Epithelial cell of proximal tubule (primary cell): ENCODE data around the gene POU2F2. TPM values are rescaled to one million over a fixed set of nuclear protein-coding genes. Genes with fewer than 3 reads are reported as not detected.

Experiments used
- DNase-seq: peaks from one replicate; pipeline ENCODE4 v3.0.0-alpha.2; 2011; ENCODE audit warnings: low read depth
- H3K4me3 ChIP-seq: 2 replicates; pipeline ENCODE4 v1.5.1; 2011; ENCODE audit warnings: low read depth, mild to moderate bottlenecking, low read length
- total RNA-seq: library from RNA; depleted of rRNA; stranded (reverse); fragments of >200 nt; gene quantifications from 2 replicates; pipeline ENCODE4 v1.2.3, GENCODE V29; 2015
- TF ChIP-seq, protein P1 (sequence below): conservative IDR thresholded peaks from 2 replicates; pipeline ENCODE4 v1.5.1; 2012; ENCODE audit warnings: low read depth, mild to moderate bottlenecking, low read length

The POU2F2 gene
- total RNA-seq, 1 donor from 2014 or later = 0.46 TPM

DNA sequence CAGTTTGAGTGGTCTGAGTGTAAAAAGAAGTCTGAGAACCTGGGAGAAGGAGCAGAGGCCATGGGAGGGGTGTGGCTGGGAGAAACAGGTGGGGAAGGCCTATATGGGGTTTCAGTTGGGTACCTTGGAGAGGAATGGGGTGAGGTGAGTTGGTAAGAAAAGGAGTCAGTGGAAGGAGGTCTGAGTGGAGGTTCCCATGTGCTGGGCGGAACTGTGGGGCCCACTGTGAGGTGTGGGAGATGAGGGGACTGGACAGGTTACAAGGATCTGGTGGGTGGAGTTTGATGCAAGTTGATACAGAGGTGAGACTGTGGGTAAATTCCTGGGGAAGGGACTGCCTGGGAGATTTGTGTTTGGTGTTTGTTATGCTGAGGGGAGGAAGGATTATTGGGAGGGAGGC is 54.2 kb downstream of the POU2F2 start:
- DNase-seq = no peak
- TF ChIP-seq, protein P1, sequence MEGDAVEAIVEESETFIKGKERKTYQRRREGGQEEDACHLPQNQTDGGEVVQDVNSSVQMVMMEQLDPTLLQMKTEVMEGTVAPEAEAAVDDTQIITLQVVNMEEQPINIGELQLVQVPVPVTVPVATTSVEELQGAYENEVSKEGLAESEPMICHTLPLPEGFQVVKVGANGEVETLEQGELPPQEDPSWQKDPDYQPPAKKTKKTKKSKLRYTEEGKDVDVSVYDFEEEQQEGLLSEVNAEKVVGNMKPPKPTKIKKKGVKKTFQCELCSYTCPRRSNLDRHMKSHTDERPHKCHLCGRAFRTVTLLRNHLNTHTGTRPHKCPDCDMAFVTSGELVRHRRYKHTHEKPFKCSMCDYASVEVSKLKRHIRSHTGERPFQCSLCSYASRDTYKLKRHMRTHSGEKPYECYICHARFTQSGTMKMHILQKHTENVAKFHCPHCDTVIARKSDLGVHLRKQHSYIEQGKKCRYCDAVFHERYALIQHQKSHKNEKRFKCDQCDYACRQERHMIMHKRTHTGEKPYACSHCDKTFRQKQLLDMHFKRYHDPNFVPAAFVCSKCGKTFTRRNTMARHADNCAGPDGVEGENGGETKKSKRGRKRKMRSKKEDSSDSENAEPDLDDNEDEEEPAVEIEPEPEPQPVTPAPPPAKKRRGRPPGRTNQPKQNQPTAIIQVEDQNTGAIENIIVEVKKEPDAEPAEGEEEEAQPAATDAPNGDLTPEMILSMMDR = no peak
- no peak overlapping the region for H3K4me3 ChIP-seq

DNA sequence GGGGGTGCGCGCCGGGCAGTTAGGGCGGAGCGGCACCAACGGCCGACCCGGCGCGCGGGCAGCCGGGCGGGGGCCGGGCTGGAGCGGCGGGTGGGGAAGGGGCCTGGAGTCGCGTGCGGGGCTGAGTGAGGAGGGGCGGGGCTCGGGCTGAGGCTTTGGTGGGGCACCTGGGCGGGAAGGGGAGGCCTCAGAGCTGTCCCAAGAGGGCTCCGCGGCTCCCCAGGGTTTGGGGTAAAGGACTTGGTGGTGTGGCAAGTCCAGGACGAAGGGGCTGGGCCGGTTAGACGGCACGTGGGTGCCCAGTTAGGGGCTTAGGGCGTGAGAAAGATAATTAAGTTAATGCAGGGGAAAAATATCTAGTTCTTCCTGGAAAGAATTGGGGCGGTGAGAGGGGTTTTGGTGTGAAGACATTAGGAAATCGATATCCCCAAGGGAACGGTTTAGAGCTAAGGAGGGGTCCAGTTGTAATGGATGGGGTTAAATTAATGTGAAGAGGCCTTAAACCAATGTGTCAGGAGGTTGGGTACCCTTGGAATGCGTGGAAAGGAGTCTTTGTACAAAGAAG is 55.8 kb downstream of the POU2F2 start:
- DNase-seq = no peak

DNA sequence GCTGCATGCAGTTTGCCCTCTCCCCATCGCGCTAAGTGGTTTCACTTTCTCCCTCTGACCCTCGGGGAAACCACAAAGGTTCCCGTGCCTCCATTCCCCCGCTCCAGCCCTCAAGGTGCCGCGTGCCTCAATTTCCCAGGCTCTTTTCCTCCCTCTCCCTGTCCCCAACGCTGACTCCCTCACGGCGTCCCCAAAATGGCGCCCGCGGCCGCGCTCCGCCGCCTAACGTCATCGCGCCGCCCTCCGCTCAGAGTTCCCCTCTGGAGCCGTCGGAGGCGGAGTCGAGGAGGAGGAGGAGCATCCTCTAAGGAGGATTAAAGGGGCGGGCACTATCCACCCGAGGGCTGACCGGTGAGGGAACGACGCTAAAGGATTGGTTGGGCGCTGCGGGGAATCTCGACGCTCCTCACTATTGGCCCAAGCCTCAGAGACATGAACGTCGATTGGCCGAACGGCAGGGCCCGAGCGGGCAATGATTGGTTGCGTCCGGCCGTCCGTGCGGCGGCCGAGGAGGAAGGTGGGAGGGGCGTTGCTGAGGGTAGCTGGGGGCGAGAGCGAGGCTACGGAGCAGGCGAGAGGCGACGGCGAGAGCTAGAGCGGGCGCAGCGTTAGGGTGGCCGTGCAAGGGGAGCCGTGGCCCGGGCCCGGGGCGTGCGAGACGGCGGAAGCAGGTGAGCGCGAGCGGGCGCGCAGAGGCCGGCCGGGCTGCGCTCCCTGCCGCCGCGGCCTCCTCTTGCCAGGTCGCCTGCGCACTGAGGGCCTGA is 56.4 kb downstream of the POU2F2 start, which contains the start of gene ZNF574:
Gene ZNF574, plus strand, starts transcription at position 551 of the 764 bp plus-strand sequence. CDS start 2,441 bp downstream, outside the sequence.
- TF ChIP-seq, protein P1 = no peak
- DNase-seq = peak; percentile 88
- H3K4me3 ChIP-seq = peak within 1 kb of the TSS; percentile 85

More for the DNA sequence above, 55.8 kb downstream of the POU2F2 start:
- peak overlapping the region; percentile 81 for H3K4me3 ChIP-seq
- TF ChIP-seq, protein P1 = no peak

DNA sequence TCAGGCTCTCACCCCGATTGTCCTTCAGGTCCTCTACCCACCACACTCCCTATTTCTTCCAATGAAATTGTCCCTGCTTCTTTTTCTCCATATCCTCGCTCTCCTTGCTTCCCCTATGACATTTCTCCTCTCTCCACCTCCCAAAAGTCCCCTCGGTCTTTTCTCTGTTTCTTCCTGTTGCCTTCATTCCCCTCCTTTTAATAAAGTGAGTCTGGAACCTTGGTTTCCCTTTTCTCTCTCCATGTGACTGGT is 57.0 kb downstream of the POU2F2 start:
- peak overlapping the region; percentile 85 for H3K4me3 ChIP-seq
- peak; percentile 19 for DNase-seq
- TF ChIP-seq, protein P1 = no peak

DNA sequence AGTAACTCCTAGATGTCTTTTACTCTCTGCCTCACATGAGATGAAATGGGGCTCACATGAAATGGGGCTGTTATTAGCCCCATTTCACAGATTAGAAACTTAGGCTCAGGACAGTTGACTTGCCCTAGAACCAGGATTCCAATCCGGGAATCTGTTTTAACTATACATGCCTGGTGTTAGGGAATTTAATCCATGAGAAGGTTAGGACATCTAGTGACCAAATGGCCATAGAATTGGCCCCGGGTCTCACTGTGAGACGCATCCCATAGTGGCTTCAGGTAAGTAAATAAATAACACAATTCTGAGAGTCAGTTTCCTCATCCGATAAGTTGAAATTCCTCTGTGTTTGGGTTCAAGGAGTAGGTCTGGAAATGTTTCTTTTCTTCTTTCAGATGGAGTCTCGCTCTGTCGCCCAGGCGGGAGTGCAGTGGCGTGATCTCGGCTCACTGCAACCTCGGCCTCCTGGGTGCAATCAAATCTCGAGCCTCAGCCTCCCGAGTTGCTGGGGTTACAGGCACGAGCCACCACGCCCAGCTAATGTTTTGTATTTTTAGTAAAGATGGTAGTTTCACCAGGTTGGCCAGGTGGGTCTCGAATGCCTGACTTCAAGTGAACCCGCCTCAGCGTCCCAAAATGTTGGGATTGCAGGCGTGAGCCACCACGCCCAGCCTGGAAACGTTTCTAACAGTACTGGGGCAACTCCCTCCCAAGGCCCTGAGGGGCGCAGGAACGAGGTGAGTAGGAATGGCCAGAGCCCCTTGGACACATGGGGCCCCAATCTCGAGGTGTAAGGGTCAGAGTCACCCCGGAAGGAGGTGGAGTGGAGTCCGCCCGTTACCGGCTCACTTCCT is 57.5 kb downstream of the POU2F2 start:
- H3K4me3 ChIP-seq = peak overlapping the region; percentile 85
- TF ChIP-seq, protein P1 = no peak
- DNase-seq = no peak

DNA sequence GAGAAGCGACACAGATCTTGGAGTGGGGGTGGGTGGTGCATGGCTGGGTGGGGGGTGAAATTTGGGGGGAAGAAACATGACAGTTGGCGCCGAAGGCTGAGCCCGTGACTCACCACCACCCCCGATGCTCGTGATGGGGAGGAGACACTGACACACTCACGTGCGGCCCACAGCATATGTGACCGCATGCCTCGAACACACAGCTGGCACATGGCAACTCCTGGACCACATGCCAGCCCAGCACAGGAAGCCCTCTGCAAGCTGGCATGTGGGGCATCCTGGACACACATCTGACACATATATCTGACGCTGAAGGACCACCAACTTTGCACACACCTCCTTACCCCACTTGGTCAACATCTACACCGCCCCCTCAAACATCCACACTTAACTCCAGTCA is 61.0 kb downstream of the POU2F2 start:
- no peak for DNase-seq
- no peak overlapping the region for H3K4me3 ChIP-seq
- TF ChIP-seq, protein P1 = no peak
